Stimulated activated CD8-positive, alpha-beta memory T cell treated with anti-CD3 and anti-CD28 coated beads, Interleukin-4, amount 100 ng/mL, for 48 hours (primary cell): ENCODE results near the gene DSG3.
"Not testable (repeated sequence)": the region's sequence is repeated elsewhere in the genome, so short reads cannot be mapped to it uniquely, and the experiment has no call there.

ENCODE experiments used
- DNase-seq: peaks from one replicate; pipeline ENCODE4 v3.0.0-alpha.2; 2020

The DSG3 gene

GRCh38 chr18:31494705-31495244, 47.2 kb downstream of the DSG3 start:
- DNase-seq: not testable (repeated sequence)

GRCh38 chr18:31497404-31497835, 49.9 kb downstream of the DSG3 start:
- no peak for DNase-seq

GRCh38 chr18:31497836-31498573, 50.5 kb downstream of the DSG3 start, which contains the start of gene DSG2:
Gene DSG2 (plus strand): TSS chr18:31498177. CDS start chr18:31498252, 75 bp downstream.
- DNase-seq: peak; percentile 30

GRCh38 chr18:31498574-31499524, 51.3 kb downstream of the DSG3 start:
- DNase-seq: no peak

GRCh38 chr18:31500051-31500688, 52.6 kb downstream of the DSG3 start:
- no peak for DNase-seq

- no peak for DNase-seq
These were observed 55.5 kb downstream of the DSG3 start for GRCh38 chr18:31503011-31503410.

GRCh38 chr18:31504455-31505147, 57.1 kb downstream of the DSG3 start:
- DNase-seq: no peak

GRCh38 chr18:31505156-31505555, 57.6 kb downstream of the DSG3 start:
- no peak for DNase-seq

- no peak for DNase-seq
These were observed 58.6 kb downstream of the DSG3 start for GRCh38 chr18:31506024-31506742.

- not testable (repeated sequence) for DNase-seq
These were observed 59.6 kb downstream of the DSG3 start for GRCh38 chr18:31507124-31507523.

- DNase-seq: no peak
These were observed 61.2 kb downstream of the DSG3 start for GRCh38 chr18:31508781-31509180.

- no peak for DNase-seq
These were observed 62.0 kb downstream of the DSG3 start for GRCh38 chr18:31509571-31509970.

GRCh38 chr18:31510319-31510718, 62.8 kb downstream of the DSG3 start:
- no peak for DNase-seq

- no peak for DNase-seq
These were observed 63.6 kb downstream of the DSG3 start for GRCh38 chr18:31511098-31511497.

- DNase-seq: no peak
These were observed 64.7 kb downstream of the DSG3 start for GRCh38 chr18:31512203-31512764.

GRCh38 chr18:31513189-31513935, 65.8 kb downstream of the DSG3 start:
- no peak for DNase-seq

- no peak for DNase-seq
These were observed 68.9 kb downstream of the DSG3 start for GRCh38 chr18:31516437-31516836.

- no peak for DNase-seq
These were observed 78.8 kb downstream of the DSG3 start for GRCh38 chr18:31526374-31526773.
